Hematopoietic multipotent progenitor cell treated with erythropoietin and hydrocortisone succinate and interleukin-3 and kit ligand, for 8 days (in vitro differentiated cells): ENCODE measurements around the gene JCAD.
"Not testable (repeated sequence)": the region's sequence is repeated elsewhere in the genome, so short reads cannot be mapped to it uniquely, and the experiment has no call there.

Experiments used
- DNase-seq: peaks from one replicate; pipeline ENCODE4 v3.0.0-alpha.2; 2015

JCAD gene

DNA sequence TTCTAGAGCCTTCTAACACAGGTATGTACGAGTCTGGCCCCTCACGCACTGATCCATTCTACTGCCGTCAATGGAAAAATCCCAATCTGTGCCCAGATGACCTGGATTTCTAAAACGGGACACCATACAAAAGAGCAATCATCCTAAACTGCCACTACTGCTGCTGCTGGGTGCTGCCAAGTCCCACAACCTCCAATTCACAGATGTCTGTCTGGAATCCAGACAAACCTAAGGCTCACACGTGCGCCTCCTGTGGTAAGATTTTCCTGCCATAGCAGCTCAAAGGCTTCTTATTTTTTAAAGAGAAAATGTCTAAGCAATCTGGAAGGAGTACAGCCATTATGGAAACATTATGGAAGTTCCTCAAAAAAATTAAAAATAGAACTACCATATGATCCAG lies 40.9 kb downstream of the JCAD start:
- DNase-seq: no peak

DNA sequence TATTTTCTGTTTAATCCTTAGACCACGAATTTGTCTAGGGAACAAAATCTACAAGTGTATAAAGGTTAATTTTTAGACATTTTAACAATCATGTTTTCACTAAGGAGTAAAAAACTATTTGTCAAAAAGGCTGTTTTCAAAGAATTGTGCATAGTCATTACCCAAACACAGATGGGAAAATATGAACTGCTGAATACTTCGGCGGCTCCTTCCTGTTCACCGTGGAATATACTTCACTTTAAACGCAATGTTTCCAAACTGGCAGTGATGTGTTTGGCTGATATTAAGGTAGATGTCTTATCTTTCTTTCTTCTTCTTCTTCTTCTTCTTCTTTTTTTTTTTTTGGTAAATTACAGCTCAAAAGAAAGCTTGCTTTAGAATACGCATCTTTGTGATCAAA lies 41.4 kb downstream of the JCAD start:
- no peak for DNase-seq

DNA sequence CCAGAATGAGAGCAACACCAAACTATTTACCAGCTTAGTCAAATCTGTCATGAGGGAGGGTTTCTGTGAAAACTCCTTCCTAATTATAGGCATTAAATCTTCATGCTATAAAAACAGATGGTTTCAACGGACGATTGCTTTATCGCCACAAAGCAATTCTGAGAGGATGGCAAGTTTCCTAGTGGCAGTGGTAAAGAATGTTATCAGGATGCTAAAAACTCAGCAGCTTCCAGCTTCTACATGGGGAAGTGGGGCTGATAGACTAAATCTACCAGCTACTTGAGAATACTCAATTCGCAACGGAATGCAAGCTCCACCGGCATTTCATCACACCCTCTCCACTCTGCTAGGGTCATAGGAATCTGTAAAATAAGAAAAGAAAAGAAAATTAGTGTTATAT lies 41.8 kb downstream of the JCAD start:
- DNase-seq: peak; percentile 36

DNA sequence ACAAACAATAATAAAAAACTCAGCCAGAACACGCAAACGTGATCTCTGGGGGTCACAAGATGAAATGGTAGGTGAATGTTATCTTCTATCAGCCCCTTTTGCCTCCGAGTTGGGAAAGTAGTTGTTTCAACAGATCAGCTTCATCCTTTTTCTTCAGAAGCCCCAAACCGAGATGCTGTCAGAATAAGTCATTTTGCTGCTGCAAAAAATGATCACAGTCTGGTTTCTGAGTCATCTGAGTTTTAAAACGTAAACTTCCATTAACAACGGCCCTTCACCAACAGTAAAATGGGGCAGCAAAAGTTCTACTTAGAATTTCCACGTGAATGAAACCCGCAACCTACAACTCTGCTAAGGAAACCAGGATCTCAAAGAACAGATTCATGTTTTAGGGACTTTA lies 44.9 kb downstream of the JCAD start:
- DNase-seq: no peak

DNA sequence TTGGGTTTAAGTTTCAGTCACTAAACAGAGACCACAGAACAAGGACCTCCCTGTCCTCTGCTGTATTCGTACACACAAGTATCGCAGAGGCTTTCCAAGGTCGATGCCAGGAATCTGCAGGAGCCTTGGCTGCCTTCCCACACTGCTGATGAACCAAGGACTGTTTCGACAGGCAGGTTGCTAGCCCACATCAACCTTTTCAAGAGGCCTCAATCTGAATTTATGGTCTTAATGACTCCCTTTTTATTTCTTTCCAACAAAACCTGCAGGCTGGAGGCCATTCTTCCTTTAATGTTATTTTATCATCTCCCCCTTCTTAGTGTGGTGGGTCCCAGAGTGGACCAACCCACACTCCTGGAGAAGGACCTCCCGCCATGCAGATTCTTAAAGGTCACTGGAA lies 45.6 kb downstream of the JCAD start:
- no peak for DNase-seq

DNA sequence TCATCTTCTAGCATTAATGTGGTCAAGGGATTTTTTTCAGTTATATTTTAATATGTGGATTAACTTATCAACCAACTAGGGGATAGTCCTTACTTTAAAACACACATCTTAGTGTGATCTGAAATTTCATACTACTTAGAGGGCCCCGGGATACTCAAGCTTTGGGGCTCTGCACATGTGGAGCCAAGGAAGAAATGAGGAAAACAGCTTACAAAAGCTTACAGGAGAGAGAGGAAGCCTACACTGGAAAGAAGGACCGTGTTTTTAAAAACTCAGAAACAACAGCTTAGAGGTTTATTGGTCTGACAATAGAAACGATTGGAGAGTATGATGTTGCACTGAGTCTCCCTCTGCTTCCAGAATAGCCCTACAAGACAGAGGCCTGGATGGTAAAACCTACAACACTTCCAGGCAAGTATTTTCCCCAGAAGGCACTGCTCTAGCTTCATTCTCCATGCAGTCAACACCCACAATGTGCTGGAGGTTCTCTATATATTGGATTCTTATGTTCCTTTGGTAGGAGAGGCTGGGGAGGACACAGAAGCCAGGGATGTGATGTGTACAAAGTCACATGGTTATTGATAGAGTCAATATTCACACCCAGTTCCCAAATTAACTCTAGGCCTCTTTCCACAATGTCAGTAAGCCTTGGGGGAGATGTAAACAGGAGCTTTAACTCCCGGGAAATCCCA lies 47.3 kb downstream of the JCAD start:
- no peak for DNase-seq

DNA sequence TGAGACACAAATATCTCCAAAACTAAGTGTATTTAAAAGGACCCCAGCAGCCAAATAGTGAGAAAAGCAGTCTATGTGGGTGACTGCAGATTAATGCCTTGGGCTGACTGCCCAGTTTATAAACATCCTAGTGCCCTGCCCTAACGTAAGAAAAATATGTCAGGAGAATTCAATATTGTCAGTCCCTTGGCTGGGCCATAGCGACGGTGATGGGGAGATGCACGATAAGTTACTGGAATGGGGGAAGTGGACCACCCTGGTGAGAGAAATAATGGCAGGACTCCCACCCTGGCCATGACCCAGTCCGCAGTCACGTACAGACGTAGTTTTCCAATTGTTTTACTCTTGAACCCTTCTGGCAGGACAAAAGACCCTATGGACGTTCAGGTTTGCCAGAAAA lies 48.0 kb downstream of the JCAD start:
- DNase-seq: no peak

DNA sequence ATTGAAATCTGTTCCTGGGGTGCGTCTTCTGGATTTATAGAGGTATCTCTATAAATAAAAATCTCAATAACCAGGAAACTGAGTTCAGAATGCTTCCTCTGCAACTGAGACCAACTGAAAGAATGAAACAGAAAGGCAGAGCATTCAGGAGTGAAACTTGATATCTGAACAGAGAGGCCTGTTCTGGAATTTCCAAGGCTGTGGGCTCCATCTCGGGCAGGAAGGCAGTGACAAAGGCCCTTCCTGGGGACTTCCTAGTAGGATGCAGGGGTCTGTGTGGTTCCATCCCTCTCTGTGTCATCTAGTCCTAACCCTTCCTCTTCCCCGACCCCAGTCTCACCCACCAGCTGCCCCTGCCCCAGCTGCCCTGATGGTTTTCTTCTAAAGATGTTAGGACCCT lies 52.0 kb downstream of the JCAD start:
- no peak for DNase-seq

DNA sequence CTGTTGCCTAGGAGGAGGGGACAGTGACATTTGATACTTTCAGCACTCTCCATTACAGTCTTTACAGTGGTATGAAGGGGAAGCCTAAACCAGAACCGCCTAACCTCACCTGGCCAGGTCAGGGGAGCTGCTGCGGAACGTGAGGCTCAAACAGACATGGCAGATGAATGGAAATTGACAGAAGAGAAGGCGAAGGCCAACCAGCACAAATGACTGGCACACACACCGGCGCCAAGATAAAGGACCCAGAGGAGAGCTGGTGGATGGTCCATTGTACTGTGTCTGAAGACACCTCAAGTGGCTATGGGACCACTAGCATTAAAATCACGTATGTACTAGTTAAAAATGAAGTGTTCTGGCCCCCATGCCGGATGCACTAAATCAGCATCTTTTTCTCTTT lies 53.0 kb downstream of the JCAD start:
- no peak for DNase-seq

DNA sequence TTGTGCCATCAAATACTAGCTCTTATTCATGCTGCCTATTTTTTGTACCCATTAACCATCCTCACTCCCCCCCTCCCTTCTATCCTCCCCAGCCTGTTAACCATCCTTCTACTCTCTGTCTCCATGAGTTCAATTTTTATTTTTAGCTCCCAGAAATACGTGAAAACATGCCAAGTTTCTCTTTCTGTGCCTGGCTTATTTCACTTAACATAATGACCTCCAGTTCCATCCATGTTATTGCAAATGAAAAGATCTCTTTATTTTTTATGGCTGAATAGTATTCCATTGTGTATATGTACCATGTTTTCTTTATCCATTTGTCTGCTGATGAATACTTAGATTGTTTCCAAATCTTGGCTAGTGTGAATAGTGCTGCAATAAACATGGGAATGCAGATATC lies 54.3 kb downstream of the JCAD start:
- not testable (repeated sequence) for DNase-seq

DNA sequence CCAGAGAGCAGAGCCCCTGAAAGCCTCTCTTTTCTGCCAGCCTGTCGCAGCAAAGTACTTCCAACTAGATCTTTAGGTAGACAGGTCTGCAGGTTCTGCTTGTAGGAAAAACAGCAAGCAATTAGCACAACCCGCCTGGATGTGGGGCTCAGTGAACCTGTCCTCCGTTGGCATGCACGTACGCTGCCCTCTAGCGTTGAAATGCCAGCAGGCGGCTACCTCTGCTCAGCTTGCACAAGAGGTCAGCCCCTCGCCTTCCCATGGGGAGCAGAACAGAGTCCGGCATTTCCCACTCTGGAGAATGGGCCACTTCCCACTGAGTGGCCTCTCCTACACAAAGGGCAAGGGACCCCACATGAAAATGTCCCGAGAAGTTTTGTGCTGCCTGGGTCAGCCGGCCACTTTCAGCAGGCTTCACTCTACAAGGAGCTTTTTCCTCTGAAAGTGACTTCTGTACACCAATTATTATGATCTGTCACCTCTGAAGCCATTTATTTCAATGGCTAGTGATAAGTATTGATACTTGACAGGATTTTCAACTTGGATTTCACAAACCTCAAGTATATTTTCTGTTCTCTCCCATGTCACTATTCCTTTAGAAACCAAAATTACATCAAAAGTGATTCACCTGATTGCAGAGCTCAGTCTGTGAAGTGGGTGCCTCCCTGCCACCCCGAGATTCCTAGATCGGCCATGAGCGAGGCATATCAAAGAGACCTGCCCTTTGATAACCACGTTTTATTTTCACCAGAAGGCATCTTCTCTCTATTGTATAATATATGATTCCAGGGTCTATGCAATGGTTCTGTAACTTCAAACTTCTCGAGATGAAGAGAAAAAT lies 56.7 kb downstream of the JCAD start:
- peak; percentile 65 for DNase-seq

DNA sequence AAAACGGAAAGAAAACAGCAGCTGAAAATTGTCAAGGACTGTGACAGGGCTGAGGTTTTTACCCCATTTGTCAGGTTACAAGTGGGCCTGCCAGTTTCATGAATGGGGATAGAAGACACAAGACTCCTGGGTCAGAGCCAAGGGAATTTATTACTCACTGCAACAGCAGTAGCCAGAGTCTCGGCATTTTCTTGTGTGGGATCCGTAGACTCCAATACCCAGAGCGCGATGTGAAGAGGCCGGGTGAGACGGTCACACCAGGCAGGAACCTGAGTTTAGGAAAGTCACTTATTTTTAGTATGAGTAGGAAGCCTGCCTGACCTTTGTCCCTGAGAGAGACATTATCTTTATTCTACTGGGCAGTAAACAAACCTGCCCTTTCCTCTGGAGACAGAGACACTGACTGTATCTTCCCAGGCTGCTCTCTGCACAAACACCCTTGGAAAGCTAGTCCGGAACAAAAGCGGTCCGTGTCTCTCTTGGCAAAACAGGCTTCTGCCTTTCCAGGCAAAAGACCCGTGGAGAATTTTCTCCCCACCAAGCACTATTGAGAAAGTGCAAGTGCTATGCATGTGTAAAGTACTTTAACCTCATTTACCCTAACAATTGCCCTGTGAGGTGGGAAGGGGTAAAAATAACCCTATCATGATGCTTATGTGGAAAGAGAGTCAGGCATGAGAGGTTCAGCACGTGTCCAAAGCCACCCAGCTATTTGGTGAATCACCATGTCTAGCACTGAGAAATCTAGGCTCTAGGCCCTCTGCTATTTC lies 58.4 kb downstream of the JCAD start:
- no peak for DNase-seq

DNA sequence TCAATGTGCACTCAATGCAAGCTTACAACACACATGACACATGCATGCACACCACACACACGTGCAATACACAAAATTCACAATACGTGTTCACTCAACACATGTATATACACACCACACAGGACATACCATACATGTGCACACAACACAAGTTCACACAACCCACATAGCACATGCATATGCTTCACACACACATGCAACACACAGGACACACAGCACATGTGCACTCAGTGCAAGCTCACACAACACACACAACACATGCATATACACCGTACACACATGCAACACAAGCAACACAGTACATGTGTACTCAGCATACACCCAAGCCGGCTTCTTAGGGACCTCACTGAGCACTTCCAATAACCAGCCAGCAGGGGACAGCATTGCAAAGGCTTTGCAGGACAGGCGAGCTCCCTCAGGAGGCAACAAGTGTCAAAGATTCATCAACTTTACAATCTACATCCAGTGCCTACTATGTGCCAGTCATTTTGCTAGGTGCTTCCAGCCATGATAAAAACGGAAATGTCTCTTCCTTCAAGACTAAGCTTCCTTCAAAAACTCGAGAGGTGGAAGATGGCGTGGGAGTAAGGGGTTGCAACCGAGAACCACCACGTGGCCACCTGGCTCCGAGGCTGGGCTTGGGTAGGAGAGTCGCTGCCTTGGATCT lies 61.1 kb downstream of the JCAD start:
- peak; percentile 84 for DNase-seq

DNA sequence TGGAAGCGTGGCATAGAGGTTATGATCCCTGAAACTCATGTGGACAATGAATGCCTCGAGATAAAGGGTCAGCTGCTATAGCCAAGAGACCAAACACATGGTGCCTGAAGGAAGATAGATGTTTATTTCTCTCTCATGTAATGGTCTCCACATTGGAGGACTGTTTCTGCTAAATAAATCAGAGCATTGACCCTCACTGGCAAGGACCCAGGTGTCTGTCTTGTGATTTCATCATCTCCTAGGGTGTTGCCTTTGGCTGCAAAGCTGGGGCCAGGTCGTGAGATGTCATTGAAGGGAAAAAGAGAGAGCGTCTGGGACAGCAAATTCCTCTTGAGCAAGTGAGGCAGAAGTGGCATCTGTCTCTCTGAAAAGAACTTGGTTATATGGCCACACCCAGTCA lies 64.6 kb downstream of the JCAD start:
- no peak for DNase-seq

DNA sequence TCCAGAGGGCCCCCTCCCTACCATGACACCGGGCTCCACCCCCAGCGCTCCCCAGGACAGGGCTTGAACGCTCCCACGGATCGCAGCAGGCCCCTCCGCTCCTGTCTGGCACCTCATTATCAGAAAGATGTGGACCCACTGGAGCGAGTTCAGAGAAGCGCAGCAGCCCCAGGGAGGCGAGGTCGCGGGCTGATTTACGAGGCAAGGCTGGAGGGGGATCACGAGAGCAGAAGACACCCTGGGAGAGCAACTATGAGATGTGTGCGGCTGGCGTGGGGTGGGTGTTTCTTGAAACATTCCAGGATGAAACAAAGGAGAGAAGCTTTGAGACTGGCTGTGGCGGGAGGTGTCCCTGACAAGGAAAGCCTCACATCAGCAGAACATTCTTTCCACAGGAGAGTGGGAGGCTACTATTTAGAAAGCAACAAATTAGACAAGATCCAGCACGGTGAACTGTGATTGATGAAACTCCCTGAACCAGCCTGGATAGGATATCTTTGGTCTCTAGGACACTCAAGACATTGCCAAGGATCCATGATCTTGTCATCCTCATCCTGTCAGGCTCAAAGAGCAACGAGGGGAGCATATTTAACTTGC lies 66.0 kb downstream of the JCAD start:
- no peak for DNase-seq

DNA sequence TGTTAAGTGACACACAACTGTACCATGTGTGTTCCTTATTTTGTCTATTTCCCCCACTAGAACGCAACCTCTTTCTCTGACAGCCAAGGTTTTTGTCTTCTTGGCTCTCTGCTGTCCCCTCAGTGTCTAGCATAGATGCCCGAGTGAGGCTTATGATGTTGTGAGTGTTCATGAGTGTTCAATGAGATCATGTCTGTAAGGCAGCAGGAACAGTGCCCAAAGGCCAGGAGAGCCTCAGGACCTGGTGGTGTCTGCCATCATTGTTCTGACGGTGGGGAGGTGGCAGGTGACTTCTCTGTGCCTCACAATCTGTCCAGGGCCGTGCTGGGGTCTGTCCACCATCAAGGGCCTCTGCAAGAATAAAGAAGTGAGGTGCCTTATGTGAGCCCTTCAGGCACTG lies 66.5 kb downstream of the JCAD start:
- DNase-seq: no peak

DNA sequence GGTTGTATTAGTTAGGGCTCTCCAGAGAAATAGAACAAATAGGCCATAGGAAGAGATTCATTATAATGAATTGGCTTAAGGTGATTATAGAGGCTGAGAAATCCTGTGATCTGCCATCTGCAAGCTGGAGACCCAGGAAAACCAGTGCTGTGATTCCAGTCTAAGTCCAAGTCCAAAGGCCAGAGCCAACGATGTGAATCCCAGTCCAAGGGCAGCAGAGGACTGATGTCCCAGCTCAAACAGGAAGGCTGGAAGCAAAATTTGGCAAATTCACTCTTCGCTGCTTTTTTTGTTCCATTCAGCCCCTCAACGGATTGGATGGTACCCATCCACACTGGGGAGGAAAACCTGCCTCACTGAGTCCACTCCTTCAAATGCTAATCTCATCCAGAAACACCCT lies 68.0 kb downstream of the JCAD start:
- no peak for DNase-seq

DNA sequence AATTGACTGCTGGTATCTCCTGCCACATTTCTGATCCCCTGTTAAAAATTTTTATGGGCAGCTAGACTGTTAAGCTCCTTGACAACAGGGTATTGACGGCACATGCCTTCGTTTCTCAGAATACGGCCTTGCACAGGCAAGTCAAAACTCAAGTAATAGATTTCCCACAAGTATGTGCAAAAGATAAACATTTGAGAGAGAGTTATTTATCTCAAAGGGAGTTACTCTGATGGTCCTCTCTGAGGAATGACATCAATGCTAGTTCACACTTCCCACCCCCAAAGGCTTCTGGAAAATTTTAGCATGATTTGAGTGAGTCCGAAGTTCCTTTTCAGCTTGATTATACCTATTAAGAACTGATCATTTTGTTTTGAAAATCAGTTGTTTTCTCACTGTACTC lies 71.9 kb downstream of the JCAD start:
- no peak for DNase-seq

DNA sequence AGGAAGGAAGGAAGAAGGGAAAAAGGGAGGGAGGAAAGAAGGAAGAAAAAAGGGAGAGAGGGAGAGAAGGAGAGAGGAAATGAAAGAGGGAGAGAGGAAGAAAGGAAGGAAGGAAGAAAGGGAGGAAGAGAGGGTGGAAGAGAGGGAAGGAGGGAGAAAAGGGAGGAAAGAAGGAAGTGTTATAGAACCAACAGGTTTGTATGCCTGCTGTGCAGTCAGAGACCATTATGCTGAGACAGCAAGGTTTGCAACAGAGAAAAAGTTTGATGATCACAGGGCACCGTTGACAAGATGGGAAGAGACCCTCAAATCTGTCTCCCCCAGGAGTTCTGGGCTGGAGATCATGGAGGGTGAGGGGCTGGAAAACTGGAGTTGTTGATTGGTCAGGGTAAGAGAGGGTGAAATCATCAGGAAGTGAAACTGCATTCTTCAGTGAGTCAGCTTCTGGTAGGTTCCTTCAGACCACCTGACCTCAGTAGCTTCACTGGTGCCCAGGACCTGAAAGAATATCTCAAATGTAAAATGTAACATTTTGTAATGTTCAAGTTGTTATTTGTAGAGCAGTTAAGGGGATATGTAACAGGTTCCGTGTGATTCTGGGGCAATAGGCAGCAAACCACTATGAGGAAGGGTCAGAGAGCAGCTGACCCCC lies 76.3 kb downstream of the JCAD start:
- no peak for DNase-seq

DNA sequence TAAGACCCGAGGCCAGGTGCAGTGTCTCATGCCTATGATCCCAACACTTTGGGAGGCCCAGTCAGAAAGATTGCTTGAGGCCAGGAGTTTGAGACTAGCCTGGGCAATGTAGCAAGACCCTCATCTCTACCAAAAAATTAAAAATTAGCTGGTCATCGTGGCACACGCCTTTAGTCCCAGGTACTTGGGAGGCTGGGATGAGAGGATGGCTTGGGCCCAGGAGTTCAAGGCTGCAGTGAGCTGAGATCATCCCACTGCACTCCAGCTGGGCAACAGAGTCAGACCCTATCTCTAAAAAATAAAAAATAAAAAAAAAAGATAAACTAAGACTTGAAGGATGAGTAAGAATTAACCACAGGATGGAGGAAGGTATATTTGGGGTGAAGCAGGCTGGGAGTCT lies 77.9 kb downstream of the JCAD start:
- no peak for DNase-seq

DNA sequence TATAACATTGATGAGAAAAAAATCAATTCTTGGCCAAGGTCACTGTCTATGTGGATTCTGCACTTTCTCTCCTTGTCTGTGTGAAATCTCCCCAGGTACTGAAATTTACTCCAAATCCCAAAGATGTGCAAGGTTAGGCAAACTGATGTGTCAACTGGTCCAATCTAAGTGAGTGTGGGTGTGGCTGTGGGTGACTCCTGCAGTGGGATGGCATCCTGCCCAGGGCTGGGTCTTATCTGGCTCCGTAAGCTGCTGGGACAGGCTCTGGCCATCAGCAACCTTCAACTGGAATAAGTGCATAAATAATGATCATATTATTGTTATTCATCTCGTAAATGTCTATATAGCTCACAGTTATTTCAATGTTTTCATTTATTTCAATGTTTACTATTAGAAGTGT lies 79.3 kb downstream of the JCAD start:
- peak; percentile 94 for DNase-seq

DNA sequence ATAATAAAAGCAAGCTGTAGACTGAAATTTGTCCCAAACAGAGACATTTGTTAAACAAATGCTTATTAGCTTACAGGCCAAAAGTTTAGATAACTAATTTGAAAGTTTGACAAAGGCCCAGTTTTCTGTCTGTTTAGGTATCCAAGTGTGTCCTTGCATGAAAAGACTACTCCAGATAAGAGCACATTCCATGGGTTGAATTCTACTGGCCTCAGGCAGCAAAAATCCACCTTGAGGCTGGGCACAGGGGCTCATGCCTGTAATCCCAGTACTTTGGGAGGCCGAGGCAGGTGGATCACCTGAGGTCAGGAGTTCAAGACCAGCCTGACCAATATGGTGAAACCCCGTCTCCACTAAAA lies 80.0 kb downstream of the JCAD start:
- DNase-seq: not testable (repeated sequence)
